ENCODE measurements around the gene VANGL1. TPM values are rescaled to one million over a fixed set of nuclear protein-coding genes. Genes with fewer than 3 reads are reported as not detected.

The VANGL1 gene
- total and polyA plus RNA-seq, 2 of the 8 experiments (the other 6 are each of a cell fraction or from before 2014, with no cell fraction given), result 9.4 to 13.4 TPM

DNA sequence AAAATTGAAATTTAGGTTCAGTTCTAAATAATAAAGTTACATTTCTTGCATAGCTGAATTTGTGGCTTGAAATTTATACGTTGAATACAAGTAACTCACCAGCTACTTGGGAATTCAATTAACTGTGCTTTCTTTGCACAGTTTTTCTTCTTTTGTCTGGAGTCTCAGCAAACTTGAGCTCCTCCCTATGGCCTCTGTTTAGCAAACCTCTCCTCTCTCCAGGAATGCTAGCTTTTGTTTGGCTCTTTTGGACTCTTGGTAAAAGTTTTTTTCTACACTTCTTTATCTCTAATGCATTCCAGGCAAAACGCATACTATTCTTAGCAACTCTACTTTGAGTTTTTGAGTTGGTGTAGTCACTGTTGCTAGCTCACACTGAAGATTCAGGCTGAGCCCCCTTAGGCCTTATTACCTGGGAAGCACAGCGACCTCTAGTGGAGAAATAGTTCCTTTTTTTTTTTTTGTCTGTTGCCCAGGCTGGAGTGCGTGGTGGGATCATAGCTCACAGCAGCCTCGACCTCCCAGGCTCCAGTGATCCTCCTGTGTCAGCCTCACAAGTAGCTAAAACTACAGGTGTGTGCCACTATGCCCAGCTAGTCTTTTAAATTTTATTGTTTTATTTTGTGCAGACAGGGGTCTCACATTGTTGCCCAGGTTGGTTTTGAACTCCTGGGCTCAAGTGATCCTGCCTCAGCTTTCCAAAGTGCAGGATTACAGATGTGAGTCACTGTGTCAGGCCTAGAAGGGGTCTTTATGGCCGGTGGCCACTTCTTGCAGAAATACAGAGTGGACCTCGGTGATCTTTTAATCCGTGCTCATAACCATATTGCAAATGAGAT lies 65.0 kb downstream of the VANGL1 start:
- Histone ChIP-seq H2AFZ (ENCODE audit: low read length) (no peak overlapping the region), H4K20me1 (replicated peaks in 1 of 2; ENCODE audit: control insufficient read depth in 1 of 2, insufficient read depth in 2 of 2, low read length in 2 of 2) (no peaks in the 10 kb centered on the region), H4K5ac (ENCODE audit: insufficient read length, low read depth, low read length) (no peak overlapping the region), H2BK20ac (ENCODE audit: low read length) (no peak overlapping the region), H3K79me2 (ENCODE audit: control insufficient read depth in 1 of 2, insufficient read depth in 2 of 2, low read length in 2 of 2) (no peaks in the 10 kb centered on the region), H2AK5ac (ENCODE audit: low read depth, low read length) (no peak overlapping the region), H3K36me3 (ENCODE audit: control insufficient read depth in 2 of 4, insufficient read depth in 4 of 4, low read length in 3 of 4) (no peaks in the 10 kb centered on the region), H3K23me2 (ENCODE audit: low read depth, low read length) (no peaks in the 10 kb centered on the region), H3K27ac (ENCODE audit: low read depth, low read length) (no peak overlapping the region), H3K79me1 (ENCODE audit: low read depth, low read length) (no peaks in the 10 kb centered on the region), H3K4me2 (ENCODE audit: insufficient read depth in 1 of 2, low read depth in 2 of 2, low read length in 2 of 2) (no peak overlapping the region), H4K91ac (replicated peaks; ENCODE audit: insufficient read length, low read length) (no peak overlapping the region), H3K4me1 (replicated peaks in 1 of 4; ENCODE audit: control insufficient read depth in 3 of 4, insufficient read depth in 4 of 4, low read length in 3 of 4) (no peaks in the 10 kb centered on the region), H4K8ac (ENCODE audit: extremely low read depth, insufficient read depth, low read length) (no peak overlapping the region), H3K4me3 (ENCODE audit: extremely low read depth in 1 of 4, insufficient read depth in 2 of 4, low read depth in 3 of 4, low read length in 4 of 4) (no peak overlapping the region), H3K18ac (ENCODE audit: extremely low read depth, low read length) (no peak overlapping the region), H2BK5ac (ENCODE audit: low read depth, low read length) (no peak overlapping the region), H2BK120ac (replicated peaks; ENCODE audit: low read depth, low read length) (no peak overlapping the region), H3K56ac (replicated peaks; ENCODE audit: insufficient read length, low read depth, low read length) (no peak overlapping the region), H2BK15ac (ENCODE audit: low read length) (no peak overlapping the region), H3K14ac (ENCODE audit: insufficient read length) (no peak overlapping the region), H3K27me3 (replicated peaks in 1 of 4; ENCODE audit: control insufficient read depth in 3 of 4, extremely low read depth in 1 of 4, insufficient read depth in 3 of 4, low read length in 3 of 4) (no peaks in the 10 kb centered on the region), H3K4ac (replicated peaks; ENCODE audit: insufficient read length, low read depth, low read length) (no peak overlapping the region), H3K23ac (ENCODE audit: insufficient read length) (no peak overlapping the region), H3K9me3 (ENCODE audit: insufficient read depth in 2 of 2, low read depth in 1 of 2, low read length in 1 of 2) (no peaks in the 10 kb centered on the region), H2BK12ac (ENCODE audit: low read depth, low read length) (no peak overlapping the region), H3K9ac (replicated peaks in 1 of 4; ENCODE audit: extremely low read depth in 1 of 4, low read depth in 3 of 4, low read length in 3 of 4) (no peak overlapping the region)
- ChIA-PET POLR2A (ENCODE audit: partially characterized antibody) (no interaction called here), CTCF (ENCODE audit: partially characterized antibody) (interaction anchor here (0.6 to 18.6 kb wide), 58 partner anchors 10 to 898 kb away, joined by 3 to 370 read pairs (median 4); partner anchors contain the start of gene CASQ2)
- peak; percentile 7 for FAIRE-seq
- TF ChIP-seq, protein P1, sequence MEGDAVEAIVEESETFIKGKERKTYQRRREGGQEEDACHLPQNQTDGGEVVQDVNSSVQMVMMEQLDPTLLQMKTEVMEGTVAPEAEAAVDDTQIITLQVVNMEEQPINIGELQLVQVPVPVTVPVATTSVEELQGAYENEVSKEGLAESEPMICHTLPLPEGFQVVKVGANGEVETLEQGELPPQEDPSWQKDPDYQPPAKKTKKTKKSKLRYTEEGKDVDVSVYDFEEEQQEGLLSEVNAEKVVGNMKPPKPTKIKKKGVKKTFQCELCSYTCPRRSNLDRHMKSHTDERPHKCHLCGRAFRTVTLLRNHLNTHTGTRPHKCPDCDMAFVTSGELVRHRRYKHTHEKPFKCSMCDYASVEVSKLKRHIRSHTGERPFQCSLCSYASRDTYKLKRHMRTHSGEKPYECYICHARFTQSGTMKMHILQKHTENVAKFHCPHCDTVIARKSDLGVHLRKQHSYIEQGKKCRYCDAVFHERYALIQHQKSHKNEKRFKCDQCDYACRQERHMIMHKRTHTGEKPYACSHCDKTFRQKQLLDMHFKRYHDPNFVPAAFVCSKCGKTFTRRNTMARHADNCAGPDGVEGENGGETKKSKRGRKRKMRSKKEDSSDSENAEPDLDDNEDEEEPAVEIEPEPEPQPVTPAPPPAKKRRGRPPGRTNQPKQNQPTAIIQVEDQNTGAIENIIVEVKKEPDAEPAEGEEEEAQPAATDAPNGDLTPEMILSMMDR (IDR thresholded peaks at IDR 0.05; ENCODE audit: control extremely low read depth in 1 of 3, insufficient read depth in 1 of 3, low read depth in 1 of 3, low read length in 3 of 3), result peak in 2 of 3 experiments; percentile 64 to 70; a peak in 3 of 4 replicates
- TF ChIP-seq CBX5 (IDR thresholded peaks at IDR 0.05; ENCODE audit: low read depth, low read length) (no peak), CTBP2 (IDR thresholded peaks at IDR 0.05; ENCODE audit: borderline replicate concordance, insufficient read depth, insufficient read length, low read length) (no peak), RFX5 (IDR thresholded peaks at IDR 0.05; ENCODE audit: borderline replicate concordance, low read depth, low read length) (peak; percentile 48; the same call in 1 of the 2 replicates), RAD21 (IDR thresholded peaks at IDR 0.05 in 1 of 2, conservative IDR thresholded peaks at IDR 0.05 in 1 of 2; ENCODE audit: low read depth in 2 of 2, low read length in 2 of 2) (peak; percentile 66 to 74)
- WGBS, 2 experiments (ENCODE audit: extremely low coverage in 1 of 2, insufficient coverage in 1 of 2, insufficient read length in 1 of 2, insufficient replicate concordance in 2 of 2, low coverage in 1 of 2, low lambda C conversion rate in 2 of 2, missing lambda C conversion rate in 1 of 2), result 56% methylated on average over 8 of the region's 8 CpGs; no CpG with 5 or more reads in 1 of the 2 experiments
- DNase-seq (ENCODE audit: low read depth in 1 of 2, low spot score in 2 of 2), result no peak

All from H1 (cell line).